GM18520 (cell line): Measurements from ENCODE around the gene TTI1.
"Not testable (repeated sequence)": the region's sequence is repeated elsewhere in the genome, so short reads cannot be mapped to it uniquely, and the experiment has no call there.

Source experiments
- ATAC-seq: cut with Tn5 transposase; IDR thresholded peaks from one replicate; pipeline ENCODE4 v1.9.1; 2021; ENCODE audit not compliant: unreplicated experiment

TTI1 gene

DNA sequence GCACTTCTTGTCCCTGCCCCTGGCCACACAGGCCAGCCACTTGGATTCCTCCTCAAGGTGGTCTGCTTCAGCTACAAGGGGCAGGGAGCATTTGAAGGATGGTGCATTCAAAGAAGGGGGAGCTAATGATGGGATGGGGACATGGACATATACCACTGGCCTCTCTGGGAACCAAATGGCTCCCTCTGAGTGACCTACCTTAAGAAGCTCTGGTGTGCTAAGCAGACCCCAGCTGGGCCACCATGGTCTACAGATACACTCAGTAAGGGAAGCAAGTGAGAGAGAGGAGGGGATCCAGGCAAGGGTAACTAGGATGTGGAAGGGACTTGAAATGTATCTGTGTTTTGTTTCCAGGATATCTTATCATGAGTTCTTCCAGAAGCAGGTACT is 62.4 kb downstream of the TTI1 start:
- ATAC-seq, result no peak

DNA sequence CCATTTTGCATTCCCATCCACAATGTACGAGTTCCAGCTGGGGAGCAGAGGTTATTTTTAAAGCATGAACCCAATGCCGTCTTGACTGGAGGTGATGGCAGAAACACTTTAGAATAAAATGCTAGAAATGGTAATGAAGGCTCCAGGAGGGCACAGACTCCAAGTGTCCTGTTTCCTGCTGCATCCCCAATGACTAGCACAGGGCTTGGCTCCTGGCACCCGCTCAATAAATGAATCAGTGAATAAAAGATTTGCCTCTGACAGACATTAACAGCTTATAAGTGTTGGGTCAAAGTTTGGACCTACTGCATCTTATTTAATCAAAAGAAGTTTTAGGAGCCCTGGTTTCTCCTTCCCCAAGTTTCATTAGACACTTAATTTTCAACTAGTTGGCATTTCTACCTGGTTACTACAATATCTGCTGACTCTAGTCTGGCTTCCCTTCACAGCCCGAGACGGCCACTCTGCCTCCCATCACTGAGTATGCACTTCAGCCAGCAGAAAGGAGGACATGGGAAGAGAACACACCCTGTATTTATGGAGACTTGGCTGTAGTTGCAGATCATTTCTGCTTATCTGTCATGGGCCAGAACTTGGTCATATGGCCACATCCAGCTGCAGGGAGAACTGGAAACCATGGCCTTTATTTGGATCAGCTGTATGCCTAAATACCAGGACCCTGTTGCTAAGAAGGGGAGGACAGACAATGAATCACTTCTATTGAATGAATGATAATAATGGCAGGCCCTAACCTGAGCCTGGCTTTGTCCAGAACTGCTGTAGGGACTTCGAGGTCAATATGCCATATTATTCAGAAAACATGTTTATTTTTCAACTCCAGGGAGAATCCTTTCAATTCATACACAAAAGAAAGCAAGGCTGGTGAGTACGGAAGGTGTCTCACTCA is 63.1 kb downstream of the TTI1 start:
- no peak for ATAC-seq

DNA sequence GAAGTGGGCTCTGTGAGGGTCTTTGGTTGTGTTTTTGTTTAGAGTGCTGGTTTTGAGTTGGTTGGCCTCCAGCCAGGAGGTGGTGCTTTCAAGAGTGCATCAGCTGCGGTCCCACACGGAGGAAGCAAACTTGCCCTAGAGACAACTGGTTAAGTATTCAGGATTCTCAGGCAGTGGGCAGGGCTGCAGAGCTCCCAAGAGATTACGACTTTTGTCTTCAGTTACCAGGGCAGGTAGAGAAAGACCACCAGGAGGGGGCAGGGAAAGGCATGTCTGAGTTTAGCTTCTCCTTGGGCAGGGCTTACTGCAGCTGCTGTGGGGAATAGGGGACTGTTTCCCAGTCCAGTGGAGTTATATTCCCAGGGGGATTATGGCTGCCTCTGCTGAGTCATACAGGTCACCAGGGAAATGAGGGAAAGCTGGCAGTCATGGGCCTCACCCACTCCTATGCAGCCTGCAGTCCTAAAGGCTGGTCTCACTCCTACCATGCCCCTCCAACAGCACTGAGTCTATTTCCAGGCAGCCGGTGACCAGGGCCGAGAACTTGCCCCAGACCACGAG is 64.3 kb downstream of the TTI1 start:
- no peak for ATAC-seq

DNA sequence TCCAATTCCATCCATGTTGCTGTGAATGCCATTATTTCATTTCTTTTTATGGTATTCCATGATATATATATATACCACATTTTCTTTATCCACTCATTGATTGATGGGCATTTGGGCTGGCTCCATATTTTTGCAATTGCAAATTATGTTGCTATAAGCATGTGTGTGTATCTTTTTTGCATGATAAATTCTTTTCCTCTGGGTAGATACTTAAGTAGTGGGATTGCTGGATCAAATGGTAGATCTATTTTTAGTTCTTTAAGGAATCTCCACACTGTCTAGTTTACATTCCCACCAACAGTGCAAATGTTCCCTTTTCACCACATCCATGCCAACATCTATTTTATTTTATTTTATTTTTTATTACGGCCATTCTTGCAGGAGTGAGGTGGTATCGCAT is 69.8 kb downstream of the TTI1 start:
- not testable (repeated sequence) for ATAC-seq

DNA sequence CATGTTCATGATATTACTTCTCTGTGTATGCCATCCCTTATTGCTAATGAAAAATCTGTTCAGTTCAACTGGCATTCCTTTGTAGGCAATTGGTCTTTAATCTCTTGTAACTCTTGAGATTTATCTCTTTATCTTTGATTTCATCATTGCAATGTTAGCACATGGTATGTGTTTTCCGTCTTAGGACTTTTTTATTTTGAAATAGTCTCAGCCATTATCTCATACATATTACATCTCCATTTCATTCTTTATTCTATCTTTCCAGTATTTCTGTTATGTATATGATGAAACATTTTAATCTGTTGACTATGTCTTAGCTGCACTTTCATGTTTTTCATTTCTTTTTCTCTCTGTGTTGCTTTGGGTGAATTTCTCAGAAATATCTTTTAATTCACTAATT is 72.2 kb downstream of the TTI1 start:
- no peak for ATAC-seq

DNA sequence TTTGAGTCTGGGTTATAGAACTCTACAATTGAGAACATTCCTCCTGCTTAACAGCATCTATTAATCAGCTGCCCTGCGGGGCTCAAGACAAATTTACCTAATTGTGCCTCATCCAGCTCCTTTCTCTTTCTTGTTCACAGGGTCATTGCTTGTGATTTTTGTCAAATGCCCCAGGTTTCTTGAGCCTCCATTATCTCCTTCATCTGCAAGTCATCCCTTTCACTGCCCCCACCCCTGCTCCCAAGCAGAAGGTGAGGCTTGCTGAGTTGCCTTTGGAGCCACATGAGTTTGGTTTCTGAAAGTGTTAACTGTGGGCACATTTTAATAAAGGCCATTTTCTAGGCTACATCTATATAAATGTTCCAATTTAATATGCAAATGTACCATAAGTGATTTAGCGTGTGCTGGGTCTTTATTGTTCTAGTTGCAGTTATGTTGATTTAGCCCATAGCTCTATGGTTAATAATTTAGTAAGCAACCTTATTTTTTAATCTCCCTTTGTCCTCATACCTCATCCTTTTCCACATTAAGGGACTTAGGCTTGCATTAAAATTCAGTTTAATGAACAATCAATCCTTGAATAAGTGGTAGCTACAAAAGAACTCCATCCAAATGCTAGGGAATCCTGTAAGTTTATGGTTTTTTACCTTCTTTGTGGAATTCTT is 74.3 kb downstream of the TTI1 start:
- no peak for ATAC-seq

DNA sequence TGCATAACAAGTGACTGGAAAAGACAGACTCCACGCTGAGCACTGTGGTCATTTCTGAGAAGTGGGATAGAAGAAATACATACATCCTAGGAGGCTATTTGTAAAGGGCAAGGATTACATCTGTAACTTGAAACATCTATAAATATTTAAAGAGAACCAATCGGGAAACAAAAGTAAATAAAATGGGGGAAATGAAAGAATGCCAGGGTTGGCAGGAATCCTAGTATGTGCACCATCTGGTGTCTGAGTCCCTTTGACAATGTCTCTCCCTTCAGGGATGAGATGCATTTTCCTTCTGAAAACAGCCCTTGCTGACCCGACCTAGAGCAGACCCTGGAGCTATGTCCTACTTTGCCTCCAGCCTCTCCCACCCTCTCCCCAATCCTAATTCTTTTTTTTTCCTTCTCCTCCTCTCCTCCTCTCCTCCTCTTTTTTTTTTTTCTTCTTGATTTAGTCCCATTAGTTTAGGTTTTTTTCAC is 77.1 kb downstream of the TTI1 start:
- ATAC-seq, result no peak

DNA sequence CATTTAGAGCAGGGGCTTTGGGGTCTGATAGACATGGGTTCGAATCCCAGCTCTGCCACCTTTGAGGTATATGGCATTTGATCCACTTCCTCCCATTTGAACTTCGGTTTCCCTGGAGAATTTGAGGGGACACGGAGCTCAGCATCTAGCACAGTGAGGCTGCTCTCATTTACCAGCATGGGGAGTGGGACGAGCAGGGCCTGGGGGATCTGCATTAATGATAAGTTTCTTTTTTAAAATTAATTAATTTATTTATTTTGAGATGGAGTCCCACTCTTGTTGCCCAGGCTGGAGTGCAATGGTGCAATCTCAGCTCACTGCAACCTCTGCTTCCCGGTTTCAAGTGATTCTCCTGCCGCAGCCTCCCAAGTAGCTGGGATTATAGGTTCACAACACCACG is 77.7 kb downstream of the TTI1 start:
- no peak for ATAC-seq

DNA sequence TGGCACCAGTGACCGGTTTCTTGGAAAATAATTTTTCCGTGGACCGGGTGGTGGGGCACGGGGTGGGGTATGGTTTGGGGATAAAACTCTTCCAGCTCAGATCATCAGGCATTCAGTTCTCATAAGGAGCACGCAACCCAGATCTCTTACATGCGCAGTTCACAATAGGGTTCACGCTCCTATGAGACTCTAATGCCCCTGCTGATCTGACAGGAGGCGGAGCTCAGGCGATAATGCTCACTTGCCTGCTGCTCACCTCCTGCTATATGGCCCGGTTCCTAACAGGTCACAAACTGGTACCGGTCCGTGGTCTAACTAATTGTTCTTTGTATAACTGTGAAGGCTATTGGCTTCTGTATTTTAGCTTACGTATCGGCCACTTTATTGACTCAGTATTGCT is 78.6 kb downstream of the TTI1 start:
- no peak for ATAC-seq

DNA sequence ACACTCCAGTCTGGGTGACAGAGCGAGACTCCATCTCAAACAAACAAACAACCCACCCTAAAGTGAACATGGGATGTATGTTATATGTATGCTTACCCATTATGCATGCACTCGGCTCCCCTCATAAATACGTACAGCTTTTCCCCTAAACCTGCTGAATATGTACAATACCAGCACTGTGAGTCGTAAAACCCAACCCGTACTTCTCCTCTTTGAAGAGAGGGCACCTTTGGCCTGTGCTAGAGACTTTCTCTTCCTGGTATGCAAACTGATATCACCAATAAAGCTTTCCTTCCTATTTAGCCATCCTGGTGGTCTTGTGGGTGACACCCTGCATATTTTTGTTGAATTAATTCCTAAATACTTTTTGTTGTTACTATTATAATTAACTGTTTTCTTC is 79.1 kb downstream of the TTI1 start:
- ATAC-seq, result no peak

DNA sequence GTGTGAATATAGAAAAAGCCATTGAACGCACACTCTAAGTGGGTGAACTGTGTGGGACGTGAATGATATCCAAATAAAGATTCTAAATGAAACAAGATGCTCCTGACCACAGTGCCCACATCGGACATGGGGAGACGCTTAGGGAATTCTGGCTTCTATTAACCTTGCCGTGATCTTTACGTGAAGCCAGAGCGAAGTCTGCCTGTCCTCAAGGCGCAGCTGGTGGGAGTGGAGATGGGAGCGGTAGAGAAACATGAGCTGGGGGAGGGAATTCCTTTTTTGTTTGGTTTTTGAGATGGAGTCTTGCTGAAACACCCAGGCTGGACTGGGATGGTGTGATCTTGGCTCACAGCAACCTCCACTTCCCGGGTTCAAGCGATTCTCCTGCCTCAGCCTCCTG is 84.3 kb downstream of the TTI1 start:
- no peak for ATAC-seq

DNA sequence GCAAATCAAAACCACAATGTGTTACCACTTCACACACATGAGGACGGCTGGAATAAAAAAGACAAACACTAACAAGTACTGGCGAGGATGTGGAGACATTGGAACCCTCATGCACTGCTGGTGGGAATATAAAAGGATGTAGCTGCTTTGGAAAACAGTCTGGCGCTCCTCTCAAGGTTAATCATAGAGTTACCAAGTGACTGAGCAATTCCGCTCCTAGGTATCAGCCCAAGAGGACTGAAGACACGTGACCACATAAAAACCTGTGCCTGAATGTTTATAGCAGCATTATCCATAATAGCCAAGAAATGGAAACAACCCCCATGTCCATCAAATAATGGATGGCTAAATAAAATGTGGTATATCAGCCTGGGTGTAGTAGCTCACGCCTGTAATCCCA is 85.3 kb downstream of the TTI1 start:
- ATAC-seq, result no peak

DNA sequence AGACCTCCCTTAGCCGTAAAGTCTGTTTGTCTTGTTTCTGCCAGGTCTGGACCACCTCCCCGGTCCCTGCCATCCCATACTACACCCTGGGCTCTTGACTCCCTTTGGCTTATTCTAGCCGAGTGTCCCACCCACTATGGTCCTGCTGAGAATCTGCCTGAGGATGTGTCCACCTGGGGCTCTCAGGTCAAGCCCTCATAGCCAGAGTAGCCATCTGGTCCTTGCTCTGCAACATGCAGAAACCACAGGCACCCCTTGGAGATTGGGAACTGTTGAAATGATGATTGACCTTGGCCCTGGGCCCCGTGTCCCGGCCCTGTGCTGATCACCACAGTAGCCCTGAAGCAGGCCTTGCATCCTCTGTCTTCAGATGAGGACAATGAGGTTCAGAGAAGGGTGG is 86.3 kb downstream of the TTI1 start:
- no peak for ATAC-seq

DNA sequence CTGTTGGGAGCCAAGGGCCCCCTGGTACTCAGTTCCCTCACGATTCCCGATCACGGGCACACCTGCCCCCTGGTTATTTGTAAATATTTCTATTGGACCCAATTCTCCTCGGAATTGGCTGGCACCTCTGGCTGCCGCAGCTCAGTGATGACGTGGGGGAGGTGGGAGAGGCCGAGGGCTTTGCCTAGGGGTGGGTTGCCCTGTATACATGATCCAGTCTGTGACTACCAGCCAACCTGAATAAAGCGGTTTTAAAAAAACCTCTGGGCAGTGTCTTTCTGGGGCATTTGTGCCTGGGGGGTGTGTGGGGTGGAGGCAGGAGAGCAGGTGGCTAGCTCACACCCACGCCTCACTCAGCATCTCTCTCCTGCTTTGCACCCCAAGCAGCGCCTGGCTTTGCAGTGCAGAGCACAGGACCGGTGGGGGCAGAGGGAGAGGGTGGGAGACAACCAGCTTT is 88.1 kb downstream of the TTI1 start:
- ATAC-seq, result no peak

DNA sequence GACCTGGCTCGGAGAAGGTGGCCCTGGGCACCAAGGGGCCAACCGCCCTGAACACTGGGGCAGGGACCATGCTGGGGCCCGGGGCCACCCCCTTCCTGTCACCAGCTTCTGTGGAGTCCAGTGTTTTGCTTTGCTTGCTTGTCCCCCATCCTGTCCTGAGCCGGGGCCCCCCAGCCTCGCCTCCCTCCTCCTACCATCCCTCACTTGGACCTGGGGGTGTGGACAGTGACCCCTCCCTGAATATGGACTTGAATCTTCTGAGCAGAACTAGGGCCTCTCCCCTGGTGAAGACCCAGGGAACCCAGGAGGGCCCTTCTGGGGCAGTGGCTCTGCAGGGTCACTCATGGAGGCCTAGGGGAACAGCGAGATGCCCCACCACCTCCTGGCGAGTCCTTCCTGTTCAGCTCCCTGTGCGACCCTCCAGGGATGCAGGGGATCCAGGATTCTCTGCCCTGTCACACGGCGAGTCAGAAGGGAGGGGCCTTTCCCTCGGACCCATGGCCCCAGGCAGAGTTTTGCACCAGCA is 88.7 kb downstream of the TTI1 start:
- no peak for ATAC-seq

DNA sequence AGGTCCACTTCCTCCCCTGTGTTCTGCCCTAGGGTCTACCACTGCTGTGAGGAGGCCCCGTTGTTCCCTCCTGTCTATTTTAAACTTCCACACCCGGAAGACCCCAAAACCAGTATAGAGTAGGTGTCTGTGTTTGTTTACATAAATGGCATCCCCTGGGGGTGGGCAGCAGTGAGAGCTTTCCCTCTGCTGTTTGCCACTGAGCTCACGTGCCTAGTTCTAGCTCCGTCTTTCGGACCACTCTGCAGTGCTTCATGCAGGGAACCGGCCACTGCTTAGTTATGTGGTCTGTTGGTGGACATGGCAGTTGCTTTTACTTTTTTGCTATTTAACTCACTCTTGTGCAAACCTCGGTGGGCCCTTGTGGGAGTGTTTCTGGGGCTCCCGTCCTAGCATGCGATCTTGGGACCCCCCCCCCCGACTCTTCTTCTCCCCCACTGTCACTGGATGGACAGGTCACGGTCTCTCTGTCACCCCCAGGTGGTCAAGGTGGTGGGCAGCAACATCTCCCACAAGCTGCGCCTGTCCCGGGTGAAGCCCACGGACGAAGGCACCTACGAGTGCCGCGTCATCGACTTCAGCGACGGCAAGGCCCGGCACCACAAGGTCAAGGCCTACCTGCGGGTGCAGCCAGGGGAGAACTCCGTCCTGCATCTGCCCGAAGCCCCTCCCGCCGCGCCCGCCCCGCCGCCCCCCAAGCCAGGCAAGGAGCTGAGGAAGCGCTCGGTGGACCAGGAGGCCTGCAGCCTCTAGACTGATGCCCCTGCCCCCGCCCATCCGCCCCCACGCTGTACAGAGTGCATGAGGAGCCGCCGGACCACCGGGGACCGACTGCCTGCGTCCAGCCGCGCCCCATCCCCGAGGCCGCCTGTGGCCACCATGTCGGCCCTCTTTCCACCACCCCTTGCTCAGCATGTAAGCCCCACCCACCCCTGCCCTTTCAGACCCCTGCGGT is 89.5 kb downstream of the TTI1 start:
- no peak for ATAC-seq

DNA sequence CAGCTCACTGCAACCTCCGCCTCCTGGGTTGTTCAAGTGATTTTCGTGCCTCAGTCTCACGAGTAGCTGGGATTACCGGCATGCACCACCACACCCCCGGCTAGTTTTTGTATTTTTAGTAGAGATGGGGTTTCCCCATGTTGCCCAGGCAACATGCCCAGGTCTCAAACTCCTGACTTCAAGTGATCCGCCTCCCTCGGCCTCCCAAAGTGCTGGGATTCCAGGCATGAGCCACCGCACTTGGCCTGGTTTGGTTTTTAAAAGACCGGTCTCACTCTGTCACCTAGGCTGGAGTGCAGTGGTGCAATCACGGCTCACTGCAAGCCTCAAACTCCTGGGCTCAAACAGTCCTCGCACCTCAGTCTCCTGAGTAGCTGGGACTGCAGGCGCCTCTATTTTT is 90.2 kb downstream of the TTI1 start:
- no peak for ATAC-seq

DNA sequence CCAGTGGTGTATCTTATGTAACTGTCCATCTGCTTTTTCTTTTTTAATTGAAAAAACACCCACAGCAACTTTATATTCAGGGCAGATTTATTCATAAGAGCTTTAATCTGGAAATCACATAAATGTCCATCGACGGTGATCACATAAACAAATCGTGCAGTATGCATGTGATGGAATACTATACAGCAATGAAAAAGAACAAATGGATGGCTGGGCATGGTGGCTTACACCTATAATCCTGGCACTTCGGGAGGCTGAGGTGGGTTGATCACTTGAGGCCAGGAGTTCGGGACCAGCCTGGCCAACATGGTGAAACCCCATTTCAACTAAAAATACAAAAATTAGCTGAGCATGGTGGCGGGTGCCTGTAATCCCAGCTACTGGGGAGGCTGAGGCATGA is 91.3 kb downstream of the TTI1 start:
- ATAC-seq, result no peak

DNA sequence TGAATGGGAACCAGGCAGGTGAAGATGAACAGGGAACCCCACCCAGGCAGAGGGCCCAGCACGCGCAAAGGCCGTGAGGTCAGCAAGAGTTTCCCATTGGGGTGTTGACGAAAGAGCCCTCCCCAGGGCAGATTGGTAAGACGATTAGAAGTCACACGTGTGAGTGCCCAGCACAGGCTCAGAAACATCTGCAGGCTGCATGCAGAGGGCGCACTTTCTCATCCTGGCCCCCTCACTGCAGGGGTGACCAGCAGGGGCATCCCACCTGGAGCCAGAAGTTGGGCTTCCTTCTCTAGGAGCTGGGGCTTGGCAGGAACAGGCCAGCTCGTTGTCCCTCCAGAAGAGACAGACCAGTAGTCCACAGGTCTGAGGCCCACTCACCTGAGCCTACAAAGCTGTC is 91.9 kb downstream of the TTI1 start:
- ATAC-seq, result no peak

DNA sequence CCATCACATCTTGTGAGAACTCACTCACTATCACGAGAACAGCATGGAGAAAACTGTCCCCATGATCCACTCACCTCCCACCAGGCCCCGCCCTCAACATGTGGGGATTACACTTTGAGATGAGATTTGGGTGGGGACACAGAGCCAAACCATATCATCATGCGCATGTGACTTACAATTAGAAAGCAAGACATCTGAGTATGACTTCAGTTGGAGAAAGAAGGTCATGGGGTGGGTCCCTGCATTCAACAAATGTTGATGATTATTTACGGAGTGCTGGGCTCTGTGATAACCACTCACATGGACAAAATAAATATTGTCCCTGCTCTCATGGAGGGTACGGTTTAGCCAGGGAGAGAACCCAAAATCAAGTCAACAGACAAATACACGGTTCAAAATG is 92.4 kb downstream of the TTI1 start:
- ATAC-seq, result no peak
